ENCODE data around the gene KRT25.

GRCh38 chr17:40765657-40766056, 10.5 kb upstream of the KRT25 start:
- no peak for TF ChIP-seq CTCF (conservative IDR thresholded peaks at IDR 0.05 in 1 of 2, IDR thresholded peaks at IDR 0.05 in 1 of 2; ENCODE audit: extremely low read depth in 1 of 2, insufficient read depth in 1 of 2, low read depth in 1 of 2, low read length in 2 of 2)
- TF ChIP-seq EZH2 (IDR thresholded peaks at IDR 0.05; ENCODE audit: borderline replicate concordance, low read length) = no peak
